Measurements from ENCODE around the gene NOP14.

The NOP14 gene

DNA sequence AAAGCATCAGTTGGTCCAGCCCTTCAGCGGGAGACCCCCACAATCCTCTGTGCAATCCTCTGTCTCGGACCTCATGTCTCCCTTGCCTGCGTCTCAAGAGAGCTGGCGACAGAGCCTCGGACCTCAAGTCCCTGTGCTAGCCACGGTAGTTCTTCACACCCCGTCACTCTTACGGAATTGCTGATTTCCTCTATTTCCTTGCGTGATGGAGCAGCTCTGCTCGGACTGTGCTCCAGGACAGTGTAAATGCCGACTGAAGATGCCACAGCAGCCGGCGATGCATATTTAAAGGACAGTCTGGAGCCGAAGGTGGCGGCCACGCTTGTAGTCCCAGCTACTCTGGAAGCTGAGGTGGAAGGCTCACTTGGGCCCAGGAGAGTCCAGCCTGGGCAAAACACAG, 2.1 kb upstream of the NOP14 start:
- Histone ChIP-seq H2BK120ac (ENCODE audit: insufficient read depth, low read length, poor library complexity) (no peak overlapping the region), H3K4me2 (ENCODE audit: low read length) (no peak overlapping the region), H2BK12ac (ENCODE audit: low read length) (no peak overlapping the region), H3K4me3 (ENCODE audit: low read depth, low read length) (no peak overlapping the region), H4K8ac (ENCODE audit: low read depth, low read length) (no peak overlapping the region), H3K79me1 (ENCODE audit: low read length) (peaks cover 7% of the 10 kb centered on the region), H4K12ac (ENCODE audit: low read depth, low read length) (no peak overlapping the region), H3K14ac (ENCODE audit: low read length) (no peak overlapping the region), H2AK5ac (ENCODE audit: low read length) (no peak overlapping the region), H3K23ac (ENCODE audit: low read length) (no peak overlapping the region), H3K4me1 (ENCODE audit: control insufficient read depth in 1 of 2, insufficient read depth in 2 of 2, low read length in 2 of 2) (peaks cover 3 to 6% of the 10 kb centered on the region in 2 experiments), H2AFZ (ENCODE audit: insufficient read depth, low read length, poor library complexity) (no peak overlapping the region), H3K27ac (ENCODE audit: low read depth, low read length) (no peak overlapping the region), H3K9ac (ENCODE audit: low read length) (no peak overlapping the region), H4K91ac (ENCODE audit: low read depth, low read length) (no peak overlapping the region), H3K27me3 (ENCODE audit: insufficient read depth, low read length) (no peaks in the 10 kb centered on the region), H2BK5ac (ENCODE audit: low read depth, low read length, poor library complexity) (no peak overlapping the region), H3K79me2 (ENCODE audit: control insufficient read depth, insufficient read depth, low read length, poor library complexity) (peaks cover 5% of the 10 kb centered on the region), H3K4ac (ENCODE audit: low read depth, low read length) (no peak overlapping the region), H3K18ac (ENCODE audit: low read length) (no peak overlapping the region), H3K9me3 (ENCODE audit: insufficient read depth, low read depth, low read length) (no peaks in the 10 kb centered on the region), H3K36me3 (ENCODE audit: control insufficient read depth in 1 of 2, insufficient read depth in 2 of 2, low read length in 2 of 2) (no peaks in the 10 kb centered on the region)
- DNase-seq = no peak
- no CpG with 5 or more reads among the region's 16 CpGs for WGBS (ENCODE audit: extremely low coverage, insufficient coverage, insufficient read length)

DNA sequence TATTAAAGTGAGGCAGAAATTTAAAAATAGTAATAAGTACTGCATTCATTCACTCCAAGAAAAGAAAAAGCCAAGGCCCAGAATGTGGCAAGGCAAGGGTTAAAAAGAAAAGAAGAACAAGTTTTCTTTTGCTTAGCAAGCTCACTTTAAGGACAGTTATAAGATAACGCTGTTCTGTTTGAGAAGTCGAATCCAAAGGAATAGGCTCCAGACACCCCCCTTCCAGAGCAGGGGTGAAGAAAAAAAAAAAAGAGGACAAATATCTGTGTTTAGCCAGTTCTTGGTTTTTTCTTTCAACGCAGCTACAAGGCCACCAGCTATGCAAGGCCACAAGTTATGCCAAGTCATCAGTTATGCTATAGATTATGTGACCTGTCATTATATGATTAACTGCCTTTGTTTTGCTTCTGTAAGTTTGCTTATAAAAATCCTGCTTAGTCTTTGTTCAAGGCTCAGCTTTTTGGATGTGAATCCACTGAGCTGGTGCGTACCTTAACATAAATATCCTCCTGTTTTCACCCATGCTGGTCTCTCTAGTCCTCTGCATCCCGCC, 1.6 kb upstream of the NOP14 start:
- H3K18ac ChIP-seq (ENCODE audit: low read length) = no peak overlapping the region
- H3K9ac ChIP-seq (ENCODE audit: low read length) = no peak overlapping the region
- no peaks in the 10 kb centered on the region for H3K27me3 ChIP-seq (ENCODE audit: insufficient read depth, low read length)
- peaks cover 3 to 6% of the 10 kb centered on the region in 2 experiments for H3K4me1 ChIP-seq (ENCODE audit: control insufficient read depth in 1 of 2, insufficient read depth in 2 of 2, low read length in 2 of 2)
- H4K91ac ChIP-seq (ENCODE audit: low read depth, low read length) = no peak overlapping the region
- H4K12ac ChIP-seq (ENCODE audit: low read depth, low read length) = no peak overlapping the region
- no peak overlapping the region for H2BK5ac ChIP-seq (ENCODE audit: low read depth, low read length, poor library complexity)
- no peaks in the 10 kb centered on the region for H3K9me3 ChIP-seq (ENCODE audit: insufficient read depth, low read depth, low read length)
- no peak overlapping the region for H3K14ac ChIP-seq (ENCODE audit: low read length)
- H3K79me2 ChIP-seq (ENCODE audit: control insufficient read depth, insufficient read depth, low read length, poor library complexity) = peaks cover 5% of the 10 kb centered on the region
- H2AFZ ChIP-seq (ENCODE audit: insufficient read depth, low read length, poor library complexity) = no peak overlapping the region
- no peaks in the 10 kb centered on the region for H3K36me3 ChIP-seq (ENCODE audit: control insufficient read depth in 1 of 2, insufficient read depth in 2 of 2, low read length in 2 of 2)
- H3K4ac ChIP-seq (ENCODE audit: low read depth, low read length) = no peak overlapping the region
- no peak for DNase-seq
- no peak overlapping the region for H3K4me3 ChIP-seq (ENCODE audit: low read depth, low read length)
- H3K79me1 ChIP-seq (ENCODE audit: low read length) = peaks cover 7% of the 10 kb centered on the region
- no CpG with 5 or more reads among the region's 5 CpGs for WGBS (ENCODE audit: extremely low coverage, insufficient coverage, insufficient read length)
- no peak overlapping the region for H2AK5ac ChIP-seq (ENCODE audit: low read length)
- H3K27ac ChIP-seq (ENCODE audit: low read depth, low read length) = no peak overlapping the region
- H3K23ac ChIP-seq (ENCODE audit: low read length) = no peak overlapping the region
- H4K8ac ChIP-seq (ENCODE audit: low read depth, low read length) = no peak overlapping the region
- no peak overlapping the region for H2BK120ac ChIP-seq (ENCODE audit: insufficient read depth, low read length, poor library complexity)
- H3K4me2 ChIP-seq (ENCODE audit: low read length) = no peak overlapping the region
- no peak overlapping the region for H2BK12ac ChIP-seq (ENCODE audit: low read length)

GRCh38 chr4:2963966-2964471, 813 bp upstream of the NOP14 start:
- no peak overlapping the region for H2AK5ac ChIP-seq (ENCODE audit: low read length)
- no peaks in the 10 kb centered on the region for H3K36me3 ChIP-seq (ENCODE audit: control insufficient read depth in 1 of 2, insufficient read depth in 2 of 2, low read length in 2 of 2)
- H3K9me3 ChIP-seq (ENCODE audit: insufficient read depth, low read depth, low read length) = no peaks in the 10 kb centered on the region
- H2BK5ac ChIP-seq (ENCODE audit: low read depth, low read length, poor library complexity) = no peak overlapping the region
- H3K23ac ChIP-seq (ENCODE audit: low read length) = no peak overlapping the region
- H3K4me3 ChIP-seq (ENCODE audit: low read depth, low read length) = peak overlapping the region; percentile 98
- peaks cover 5% of the 10 kb centered on the region for H3K79me2 ChIP-seq (ENCODE audit: control insufficient read depth, insufficient read depth, low read length, poor library complexity)
- peak overlapping the region; percentile 62 for H3K4me2 ChIP-seq (ENCODE audit: low read length)
- peaks cover 3 to 6% of the 10 kb centered on the region in 2 experiments for H3K4me1 ChIP-seq (ENCODE audit: control insufficient read depth in 1 of 2, insufficient read depth in 2 of 2, low read length in 2 of 2)
- H2BK12ac ChIP-seq (ENCODE audit: low read length) = no peak overlapping the region
- no peak overlapping the region for H4K12ac ChIP-seq (ENCODE audit: low read depth, low read length)
- H3K79me1 ChIP-seq (ENCODE audit: low read length) = peaks cover 7% of the 10 kb centered on the region
- H3K27me3 ChIP-seq (ENCODE audit: insufficient read depth, low read length) = no peaks in the 10 kb centered on the region
- no peak overlapping the region for H3K27ac ChIP-seq (ENCODE audit: low read depth, low read length)
- DNase-seq = peak in 1 of 2 donors; percentile 25
- H3K9ac ChIP-seq (ENCODE audit: low read length) = no peak overlapping the region
- no peak overlapping the region for H3K4ac ChIP-seq (ENCODE audit: low read depth, low read length)
- no peak overlapping the region for H2BK120ac ChIP-seq (ENCODE audit: insufficient read depth, low read length, poor library complexity)
- no CpG with 5 or more reads among the region's 38 CpGs for WGBS (ENCODE audit: extremely low coverage, insufficient coverage, insufficient read length)
- no peak overlapping the region for H3K14ac ChIP-seq (ENCODE audit: low read length)
- peak overlapping the region; percentile 36 for H4K91ac ChIP-seq (ENCODE audit: low read depth, low read length)
- H2AFZ ChIP-seq (ENCODE audit: insufficient read depth, low read length, poor library complexity) = peak overlapping the region; percentile 93
- no peak overlapping the region for H3K18ac ChIP-seq (ENCODE audit: low read length)
- peak overlapping the region; percentile 17 for H4K8ac ChIP-seq (ENCODE audit: low read depth, low read length)

DNA sequence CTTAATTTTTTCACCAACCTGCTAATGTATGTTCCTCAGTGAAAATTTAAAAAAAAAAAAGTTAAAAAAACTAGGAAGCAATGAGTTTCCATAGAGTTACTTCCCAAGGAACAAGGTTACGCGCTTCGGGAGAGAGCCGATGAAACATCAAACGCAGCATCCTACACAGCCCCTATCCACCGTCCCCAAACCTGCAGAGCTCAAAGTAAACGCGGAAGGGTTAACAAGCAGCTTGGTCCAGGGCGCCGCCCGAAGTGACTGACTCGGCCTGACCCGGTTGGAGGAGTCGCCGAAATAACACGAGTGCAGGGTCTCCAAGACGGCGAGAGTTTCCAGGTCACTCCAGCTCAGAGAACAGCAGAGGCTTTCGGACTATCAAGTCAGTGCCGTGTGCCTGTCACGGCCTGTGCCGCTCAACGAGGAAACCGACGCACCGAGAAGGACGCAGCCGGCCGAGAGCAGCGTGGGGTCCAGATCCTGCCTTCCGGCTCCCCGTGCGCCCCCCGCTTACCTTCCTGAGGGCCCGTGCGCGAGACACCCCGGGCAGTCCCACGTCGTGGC, 512 bp downstream of the NOP14 start:
- H3K9me3 ChIP-seq (ENCODE audit: insufficient read depth, low read depth, low read length) = no peaks in the 10 kb centered on the region
- no peaks in the 10 kb centered on the region for H3K27me3 ChIP-seq (ENCODE audit: insufficient read depth, low read length)
- H3K36me3 ChIP-seq (ENCODE audit: control insufficient read depth in 1 of 2, insufficient read depth in 2 of 2, low read length in 2 of 2) = no peaks in the 10 kb centered on the region
- no peak overlapping the region for H3K23ac ChIP-seq (ENCODE audit: low read length)
- H3K4ac ChIP-seq (ENCODE audit: low read depth, low read length) = peak overlapping the region; percentile 87
- H4K91ac ChIP-seq (ENCODE audit: low read depth, low read length) = peak overlapping the region; percentile 89
- peaks cover 5% of the 10 kb centered on the region for H3K79me2 ChIP-seq (ENCODE audit: control insufficient read depth, insufficient read depth, low read length, poor library complexity)
- peaks cover 7% of the 10 kb centered on the region for H3K79me1 ChIP-seq (ENCODE audit: low read length)
- peak overlapping the region; percentile 98 for H3K4me3 ChIP-seq (ENCODE audit: low read depth, low read length)
- H2BK120ac ChIP-seq (ENCODE audit: insufficient read depth, low read length, poor library complexity) = peak overlapping the region; percentile 84
- H2BK12ac ChIP-seq (ENCODE audit: low read length) = no peak overlapping the region
- peak overlapping the region; percentile 97 for H3K9ac ChIP-seq (ENCODE audit: low read length)
- peak overlapping the region; percentile 97 for H4K12ac ChIP-seq (ENCODE audit: low read depth, low read length)
- H3K14ac ChIP-seq (ENCODE audit: low read length) = peak overlapping the region; percentile 93
- H2AFZ ChIP-seq (ENCODE audit: insufficient read depth, low read length, poor library complexity) = peak overlapping the region; percentile 95
- no CpG with 5 or more reads among the region's 40 CpGs for WGBS (ENCODE audit: extremely low coverage, insufficient coverage, insufficient read length)
- H4K8ac ChIP-seq (ENCODE audit: low read depth, low read length) = peak overlapping the region; percentile 95
- peak overlapping the region; percentile 65 for H2BK5ac ChIP-seq (ENCODE audit: low read depth, low read length, poor library complexity)
- H3K4me2 ChIP-seq (ENCODE audit: low read length) = peak overlapping the region; percentile 85
- H2AK5ac ChIP-seq (ENCODE audit: low read length) = peak overlapping the region; percentile 61
- peaks cover 0 to 11% of the 10 kb centered on the region in 2 experiments for H3K4me1 ChIP-seq (ENCODE audit: control insufficient read depth in 1 of 2, insufficient read depth in 2 of 2, low read length in 2 of 2)
- peak; percentile 45 to 64 for DNase-seq
- H3K27ac ChIP-seq (ENCODE audit: low read depth, low read length) = peak overlapping the region; percentile 76
- peak overlapping the region; percentile 97 for H3K18ac ChIP-seq (ENCODE audit: low read length)
